Fibroblast of pulmonary artery (primary cell): ENCODE results near the gene TBX21.

ENCODE experiments used
- DNase-seq: peaks from one replicate; pipeline ENCODE4 v3.0.0-alpha.2; 2010; ENCODE audit warnings: low read depth
- H3K4me3 ChIP-seq: replicated peaks from 2 replicates; pipeline ENCODE4 v1.5.1; 2011; ENCODE audit warnings: low read depth, mild to moderate bottlenecking, control low read depth, low read length, moderate library complexity
- CTCF ChIP-seq: IDR thresholded peaks from 2 replicates; pipeline ENCODE4 v1.5.1; 2011; ENCODE audit warnings: mild to moderate bottlenecking, control low read depth, low read length, inconsistent platforms; ENCODE audit errors: missing control alignments

TBX21 gene

GRCh38 chr17:47792457-47792856 lies 59.4 kb downstream of the TBX21 start:
- H3K4me3 ChIP-seq = no peak overlapping the region
- no peak for TF ChIP-seq CTCF
- no peak for DNase-seq

GRCh38 chr17:47792979-47793378 lies 59.9 kb downstream of the TBX21 start:
- DNase-seq = no peak
- H3K4me3 ChIP-seq = no peak overlapping the region
- TF ChIP-seq CTCF = no peak
